CD14-positive monocyte (primary cell): ENCODE measurements around the gene CYP27C1. TPM values are rescaled to one million over a fixed set of nuclear protein-coding genes. Genes with fewer than 3 reads are reported as not detected.

Experiments
- DNase-seq, 3 donors: peaks; one replicate each; pipeline ENCODE4 v3.0.0-alpha.2; 2011 to 2022
- H2AFZ ChIP-seq: 2 replicates; pipeline ENCODE4 v1.6.0; 2012; ENCODE audit warnings: mild to moderate bottlenecking, low read depth, low read length, inconsistent platforms; ENCODE audit not compliant: insufficient read depth, poor library complexity, severe bottlenecking
- H3K27ac ChIP-seq, 2 donors: 1 replicate in 1 of 2; 2 replicates in 1 of 2; pipeline ENCODE4 v1.5.1; 2012 to 2013; ENCODE audit warnings: low read length in 2 of 2, control low read depth in 1 of 2, inconsistent platforms in 1 of 2, low read depth in 1 of 2, mild to moderate bottlenecking in 1 of 2
- H3K27me3 ChIP-seq, 2 donors: one replicate each; pipeline versions ENCODE4 v1.6.0 to v1.6.1; 2011 to 2013; ENCODE audit warnings: low read length in 2 of 2; ENCODE audit not compliant: control insufficient read depth in 2 of 2, insufficient read depth in 2 of 2
- H3K36me3 ChIP-seq, 2 donors: replicated peaks in 1 of 2; 1 replicate in 1 of 2; 2 replicates in 1 of 2; pipeline versions ENCODE4 v1.5.1 to v1.6.1; 2012 to 2013; ENCODE audit warnings: low read length in 2 of 2, control low read depth in 1 of 2, inconsistent platforms in 1 of 2, mild to moderate bottlenecking in 1 of 2; ENCODE audit not compliant: insufficient read depth in 2 of 2, control insufficient read depth in 1 of 2
- H3K4me1 ChIP-seq, 2 donors: 1 replicate in 1 of 2; 2 replicates in 1 of 2; pipeline versions ENCODE4 v1.5.1 to v1.6.1; 2012 to 2013; ENCODE audit warnings: low read length in 2 of 2, control low read depth in 1 of 2, inconsistent platforms in 1 of 2, mild to moderate bottlenecking in 1 of 2, moderate library complexity in 1 of 2; ENCODE audit not compliant: insufficient read depth in 2 of 2, control insufficient read depth in 1 of 2
- H3K4me2 ChIP-seq: replicated peaks from 2 replicates; pipeline ENCODE3; 2012; ENCODE audit warnings: low read length, moderate library complexity, mild to moderate bottlenecking; ENCODE audit not compliant: poor library complexity, severe bottlenecking; ENCODE audit errors: extremely low read depth
- H3K4me3 ChIP-seq, 3 experiments: fragments of 200-600 bp in 1 of 3; sonication (generic) in 1 of 3; replicated peaks in 1 of 3; 1 replicate in 2 of 3; 2 replicates in 1 of 3; pipeline ENCODE4 v1.5.1; 2011 to 2013; ENCODE audit warnings: low read length in 3 of 3, mild to moderate bottlenecking in 3 of 3, control low read depth in 2 of 3, low read depth in 2 of 3, inconsistent platforms in 1 of 3, moderate library complexity in 1 of 3
- H3K79me2 ChIP-seq: 2 replicates; pipeline ENCODE4 v1.6.0; 2012; ENCODE audit warnings: mild to moderate bottlenecking, control low read depth, inconsistent platforms, low read length, moderate library complexity; ENCODE audit not compliant: insufficient read depth
- H3K9ac ChIP-seq: 2 replicates; pipeline ENCODE4 v1.6.0; 2017; ENCODE audit warnings: low read length, mild to moderate bottlenecking; ENCODE audit not compliant: insufficient read depth, poor library complexity, severe bottlenecking
- H3K9me3 ChIP-seq, 2 donors: replicated peaks in 1 of 2; 1 replicate in 1 of 2; 2 replicates in 1 of 2; pipeline versions ENCODE4 v1.5.1 to v1.6.1; 2012 to 2013; ENCODE audit warnings: low read length in 2 of 2, control low read depth in 1 of 2; ENCODE audit not compliant: control insufficient read depth in 1 of 2, insufficient read depth in 1 of 2
- H4K20me1 ChIP-seq: 2 replicates; pipeline ENCODE4 v1.6.0; 2012; ENCODE audit warnings: mild to moderate bottlenecking, low read length, control low read depth, moderate library complexity; ENCODE audit not compliant: insufficient read depth
- H3K27ac Mint-ChIP-seq, 7 donors: one replicate each; pipeline ENCODE4 v1.8.0; 2020; ENCODE audit warnings: mild to moderate bottlenecking in 7 of 7, mixed read lengths in 7 of 7, moderate library complexity in 6 of 7, inconsistent platforms in 2 of 7
- H3K27me3 Mint-ChIP-seq, 3 donors: one replicate each; pipeline ENCODE4 v1.8.0; 2021 to 2022; ENCODE audit warnings: low read depth in 3 of 3, mild to moderate bottlenecking in 3 of 3, mixed read lengths in 3 of 3, moderate library complexity in 3 of 3, inconsistent platforms in 1 of 3
- H3K36me3 Mint-ChIP-seq, 2 donors: one replicate each; pipeline ENCODE4 v1.8.0; 2020; ENCODE audit warnings: mixed read lengths in 2 of 2, inconsistent platforms in 1 of 2, mild to moderate bottlenecking in 1 of 2
- H3K4me1 Mint-ChIP-seq: one replicate; pipeline ENCODE4 v1.8.0; 2020; ENCODE audit warnings: mild to moderate bottlenecking, mixed read lengths
- H3K4me3 Mint-ChIP-seq, 2 donors: one replicate each; pipeline ENCODE4 v1.8.0; 2020; ENCODE audit warnings: mild to moderate bottlenecking in 2 of 2, mixed read lengths in 2 of 2, moderate library complexity in 1 of 2
- H3K9me3 Mint-ChIP-seq, 7 donors: one replicate each; pipeline ENCODE4 v1.8.0; 2020 to 2022; ENCODE audit warnings: mixed read lengths in 7 of 7, mild to moderate bottlenecking in 6 of 7, moderate library complexity in 6 of 7, inconsistent platforms in 2 of 7
- CTCF ChIP-seq: fragments of 200-600 bp; IDR thresholded peaks from one replicate; pipeline ENCODE4 v1.8.0; 2022; ENCODE audit warnings: antibody characterized with exemption, mild to moderate bottlenecking
- WGBS: methylation state at CpG from one replicate; pipeline ENCODE4 v1.1.5; 2013; ENCODE audit warnings: missing lambda C conversion rate; ENCODE audit not compliant: insufficient coverage; 5-methylcytosine and 5-hydroxymethylcytosine counted together
- intact Hi-C, 2 donors: fragments of 100-400 bp; cut with micrococcal nuclease; formaldehyde crosslinking; loops; one replicate each; pipeline versions ENCODE4 v1.15.0 to v1.15.1; 2023
- polyA plus RNA-seq, 3 donors: library from polyadenylated mRNA; depleted of rRNA in 1 of 3; unstranded in 2 of 3; stranded (reverse) in 1 of 3; fragments of 300-500 nt in 2 of 3; fragments of >200 nt in 1 of 3; fragmentation: Illumina TruSeq in 2 of 3; gene quantifications; 1 replicate in 2 of 3; 2 replicates in 1 of 3; pipeline ENCODE4 v1.2.3, GENCODE V29; 2012 to 2021

Gene CYP27C1
- polyA plus RNA-seq, 3 donors, result not detected

DNA sequence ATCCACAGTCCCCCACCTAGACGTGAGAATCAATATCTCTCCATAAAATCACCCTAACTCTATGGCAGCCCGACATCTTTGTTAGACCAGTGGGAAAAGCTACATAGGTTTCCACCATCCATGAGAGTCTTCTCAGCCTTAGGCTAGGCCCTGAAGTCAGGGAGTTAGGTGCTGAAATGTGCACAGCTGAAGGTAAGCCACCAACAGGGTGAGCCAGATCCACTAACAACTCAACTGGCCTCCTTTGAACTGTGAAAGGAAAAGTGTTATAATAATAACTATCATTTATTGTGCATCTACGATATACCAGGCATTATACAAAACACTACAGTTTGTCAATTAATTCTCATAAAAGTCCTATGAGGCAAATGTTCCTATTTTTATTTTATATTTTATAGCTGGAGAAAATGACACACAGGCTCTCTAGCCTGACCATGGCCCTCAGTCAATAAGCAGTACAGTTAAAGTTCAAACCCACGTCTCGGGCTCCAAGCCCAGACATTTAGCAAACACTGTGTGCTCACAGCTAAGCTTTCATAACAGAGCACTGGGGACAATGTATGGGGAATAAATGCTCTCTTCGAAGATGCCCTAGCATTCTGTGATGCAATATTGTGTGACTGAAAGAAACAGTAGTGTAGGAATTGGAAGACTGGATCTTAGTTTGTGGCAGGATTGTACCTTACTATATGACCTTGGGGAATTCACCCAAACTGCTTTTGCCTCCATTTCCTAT is 11.2 kb upstream of the CYP27C1 start:
- Histone ChIP-seq H3K4me3 (no peak overlapping the region), H2AFZ (no peak overlapping the region), H3K27me3 (peaks cover 0 to 12% of the 10 kb centered on the region in 2 donors), H3K4me2 (no peak overlapping the region), H3K4me1 (no peaks in the 10 kb centered on the region), H4K20me1 (no peaks in the 10 kb centered on the region), H3K9me3 (peaks cover 7 to 9% of the 10 kb centered on the region in 2 donors), H3K36me3 (no peaks in the 10 kb centered on the region), H3K79me2 (no peaks in the 10 kb centered on the region), H3K27ac (no peak overlapping the region), H3K9ac (no peak overlapping the region)
- intact Hi-C loops, result no loop called here
- H3K9me3 Mint-ChIP-seq, result peaks cover 6 to 25% (median 19%) of the 10 kb centered on the region in 7 donors
- no peak for TF ChIP-seq CTCF
- H3K27ac Mint-ChIP-seq, result no peak overlapping the region
- WGBS, result 77% methylated on average over 2 of the region's 6 CpGs
- H3K36me3 Mint-ChIP-seq, result no peaks in the 10 kb centered on the region
- no peak for DNase-seq
- peaks cover 7% of the 10 kb centered on the region for H3K4me1 Mint-ChIP-seq
- peaks cover 3 to 24% (median 7%) of the 10 kb centered on the region in 3 donors for H3K27me3 Mint-ChIP-seq
- H3K4me3 Mint-ChIP-seq, result no peak overlapping the region

GRCh38 chr2:127229555-127229954 is 9.5 kb upstream of the CYP27C1 start:
- intact Hi-C loops, result no loop called here
- no peak overlapping the region for H3K9ac ChIP-seq
- peaks cover 3 to 20% (median 14%) of the 10 kb centered on the region in 7 donors for H3K9me3 Mint-ChIP-seq
- no peak for TF ChIP-seq CTCF
- H3K9me3 ChIP-seq, result peaks cover 7 to 9% of the 10 kb centered on the region in 2 donors
- peaks cover 7% of the 10 kb centered on the region for H3K4me1 Mint-ChIP-seq
- peaks cover 10 to 29% of the 10 kb centered on the region in 2 donors for H3K27me3 ChIP-seq
- H3K4me3 ChIP-seq, result no peak overlapping the region
- 100% methylated on average over 3 of the region's 4 CpGs for WGBS
- H3K27ac Mint-ChIP-seq, result no peak overlapping the region
- no peaks in the 10 kb centered on the region for H3K36me3 ChIP-seq
- no peaks in the 10 kb centered on the region for H4K20me1 ChIP-seq
- no peak overlapping the region for H3K4me2 ChIP-seq
- no peak overlapping the region for H3K4me3 Mint-ChIP-seq
- H3K36me3 Mint-ChIP-seq, result no peaks in the 10 kb centered on the region
- H3K27ac ChIP-seq, result no peak overlapping the region
- H3K27me3 Mint-ChIP-seq, result peaks cover 13 to 37% (median 17%) of the 10 kb centered on the region in 3 donors
- no peaks in the 10 kb centered on the region for H3K4me1 ChIP-seq
- no peaks in the 10 kb centered on the region for H3K79me2 ChIP-seq
- H2AFZ ChIP-seq, result no peak overlapping the region
- no peak for DNase-seq
